Epithelial cell of esophagus (primary cell): ENCODE results near the gene AOAH.

Experiments
- DNase-seq: peaks from one replicate; pipeline ENCODE4 v3.0.0; 2010; ENCODE audit warnings: low read depth
- H3K4me3 ChIP-seq: 2 replicates; pipeline ENCODE4 v1.5.1; 2011; ENCODE audit warnings: mild to moderate bottlenecking, low read length, control low read depth
- TF ChIP-seq, protein P1 (sequence below): IDR thresholded peaks from 2 replicates; pipeline ENCODE4 v1.5.1; 2011; ENCODE audit warnings: low read depth, mild to moderate bottlenecking, low read length, control low read depth, inconsistent platforms; ENCODE audit not compliant: insufficient read depth; ENCODE audit errors: missing control alignments

Gene AOAH

DNA sequence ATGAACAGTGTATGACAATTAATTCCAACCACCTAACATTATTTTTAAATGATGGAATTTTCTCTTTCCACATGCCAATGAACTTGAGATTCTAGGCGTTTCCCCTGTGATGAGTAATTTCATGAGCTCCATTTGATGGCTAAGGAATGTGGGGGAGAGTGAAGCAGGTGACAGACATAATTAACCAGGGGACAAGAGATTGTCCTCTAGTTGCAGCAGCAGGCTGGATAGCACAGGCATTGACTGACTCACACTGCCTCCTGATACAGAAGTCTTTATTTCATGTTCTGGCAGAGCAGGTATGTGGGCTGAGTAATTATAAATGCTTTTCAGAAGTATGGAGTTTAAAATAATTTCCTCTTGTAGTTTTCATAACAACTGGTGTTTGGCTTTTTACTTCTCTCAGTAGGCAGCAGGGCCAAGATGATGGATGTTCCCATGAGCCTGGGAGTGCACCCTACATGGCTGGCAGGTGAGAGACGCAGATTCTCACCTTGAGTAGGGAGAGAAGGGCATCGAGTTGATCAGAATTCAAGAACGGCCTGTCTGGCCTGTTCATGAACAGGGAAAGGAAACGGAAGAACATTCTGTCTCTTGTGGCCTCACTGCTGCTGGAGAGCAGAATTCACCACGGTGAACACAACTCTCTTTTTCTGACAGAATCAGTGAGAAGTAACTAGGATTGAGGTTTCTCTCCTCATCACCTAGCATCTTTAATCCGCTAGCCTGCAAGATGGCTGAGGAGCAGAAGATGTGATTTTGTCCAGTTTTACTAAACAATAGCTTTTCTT, 118.8 kb downstream of the AOAH start:
- peak; percentile 87 for DNase-seq
- TF ChIP-seq, protein P1, sequence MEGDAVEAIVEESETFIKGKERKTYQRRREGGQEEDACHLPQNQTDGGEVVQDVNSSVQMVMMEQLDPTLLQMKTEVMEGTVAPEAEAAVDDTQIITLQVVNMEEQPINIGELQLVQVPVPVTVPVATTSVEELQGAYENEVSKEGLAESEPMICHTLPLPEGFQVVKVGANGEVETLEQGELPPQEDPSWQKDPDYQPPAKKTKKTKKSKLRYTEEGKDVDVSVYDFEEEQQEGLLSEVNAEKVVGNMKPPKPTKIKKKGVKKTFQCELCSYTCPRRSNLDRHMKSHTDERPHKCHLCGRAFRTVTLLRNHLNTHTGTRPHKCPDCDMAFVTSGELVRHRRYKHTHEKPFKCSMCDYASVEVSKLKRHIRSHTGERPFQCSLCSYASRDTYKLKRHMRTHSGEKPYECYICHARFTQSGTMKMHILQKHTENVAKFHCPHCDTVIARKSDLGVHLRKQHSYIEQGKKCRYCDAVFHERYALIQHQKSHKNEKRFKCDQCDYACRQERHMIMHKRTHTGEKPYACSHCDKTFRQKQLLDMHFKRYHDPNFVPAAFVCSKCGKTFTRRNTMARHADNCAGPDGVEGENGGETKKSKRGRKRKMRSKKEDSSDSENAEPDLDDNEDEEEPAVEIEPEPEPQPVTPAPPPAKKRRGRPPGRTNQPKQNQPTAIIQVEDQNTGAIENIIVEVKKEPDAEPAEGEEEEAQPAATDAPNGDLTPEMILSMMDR, result no peak
- no peak overlapping the region for H3K4me3 ChIP-seq

DNA sequence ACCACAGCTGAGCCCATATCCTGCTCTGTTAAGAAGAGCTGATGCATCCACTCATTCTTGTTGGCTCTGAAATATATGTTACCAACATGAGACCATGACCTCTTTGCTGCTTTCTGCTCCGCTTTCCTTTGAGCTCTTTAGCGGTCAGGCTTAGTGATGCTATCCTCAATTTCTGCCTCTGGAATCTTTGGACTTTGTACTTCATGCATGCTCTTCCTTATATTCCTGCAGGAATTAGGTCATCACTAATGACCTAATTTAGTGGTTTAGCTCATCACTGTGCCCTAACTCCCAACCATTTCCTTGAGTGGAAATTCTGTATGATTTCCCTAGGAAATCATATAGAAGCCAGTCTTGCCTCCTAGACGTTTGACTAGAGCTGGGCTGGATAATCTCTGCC, 119.5 kb downstream of the AOAH start:
- H3K4me3 ChIP-seq, result no peak overlapping the region
- TF ChIP-seq, protein P1, result no peak
- peak; percentile 63 for DNase-seq

DNA sequence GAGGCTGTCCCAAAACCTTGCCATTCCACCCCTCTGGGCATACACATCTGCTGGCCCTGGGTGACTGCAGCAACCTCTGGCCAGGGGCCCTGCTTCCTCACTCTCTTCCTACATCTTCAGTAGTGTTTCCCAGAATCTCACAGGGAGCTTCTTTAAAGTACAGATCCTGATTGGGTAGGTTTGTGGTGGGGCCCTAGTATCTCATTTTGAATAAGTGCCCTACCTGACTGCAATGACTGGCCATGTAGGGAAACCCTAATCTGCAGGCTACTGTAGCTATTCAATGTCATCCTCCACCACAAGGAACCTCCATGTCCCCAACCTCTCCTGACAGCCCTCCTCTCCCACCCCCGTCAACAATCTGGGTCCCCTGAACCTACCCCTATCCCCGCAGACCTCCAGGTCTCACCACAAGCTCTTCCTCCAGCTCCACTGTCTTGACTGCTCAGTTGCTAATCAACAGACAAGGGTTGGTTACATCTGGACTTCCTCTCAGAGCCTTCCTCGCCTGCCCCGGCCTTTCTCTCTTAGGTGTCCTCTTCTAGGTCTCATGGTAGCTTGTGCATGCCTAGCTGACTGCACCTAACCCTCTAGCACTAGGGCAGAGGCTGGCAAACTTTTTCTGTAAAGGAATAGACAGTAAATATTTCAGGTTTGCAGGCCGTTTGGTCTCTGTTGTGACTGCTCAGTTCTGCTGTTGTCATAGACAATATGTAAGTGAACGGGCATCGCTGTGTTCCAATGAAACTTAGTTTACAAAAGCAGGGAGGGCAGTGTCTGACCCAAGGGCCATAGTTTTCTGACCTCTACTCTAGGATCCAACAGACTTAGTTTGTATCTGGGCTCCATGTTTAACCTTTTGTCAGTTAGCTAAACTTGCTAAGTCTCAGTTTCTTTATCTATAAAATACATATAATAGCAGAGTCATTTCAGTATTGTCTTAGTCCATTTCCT, 121.1 kb downstream of the AOAH start:
- TF ChIP-seq, protein P1, result no peak
- DNase-seq, result no peak
- no peak overlapping the region for H3K4me3 ChIP-seq

DNA sequence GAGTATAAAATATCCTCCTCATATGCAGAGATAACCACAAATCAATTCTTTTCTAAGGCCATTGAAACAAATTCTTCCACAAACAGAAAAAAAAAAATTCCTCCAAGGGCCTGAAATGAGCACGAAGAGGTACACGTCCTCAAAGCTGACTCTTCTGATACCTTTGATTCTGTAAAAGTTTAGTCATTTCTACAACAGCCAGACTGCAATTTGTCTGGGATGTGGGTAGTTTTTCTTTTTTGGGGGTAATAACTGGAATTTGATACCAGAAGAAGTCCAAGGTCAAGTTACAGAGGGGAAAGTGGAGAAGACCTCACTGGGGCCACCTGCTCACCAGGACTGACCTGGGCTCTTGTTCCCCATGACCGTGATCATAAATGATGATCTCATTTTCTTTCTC, 121.8 kb downstream of the AOAH start:
- TF ChIP-seq, protein P1, result no peak
- no peak for DNase-seq
- H3K4me3 ChIP-seq, result no peak overlapping the region

DNA sequence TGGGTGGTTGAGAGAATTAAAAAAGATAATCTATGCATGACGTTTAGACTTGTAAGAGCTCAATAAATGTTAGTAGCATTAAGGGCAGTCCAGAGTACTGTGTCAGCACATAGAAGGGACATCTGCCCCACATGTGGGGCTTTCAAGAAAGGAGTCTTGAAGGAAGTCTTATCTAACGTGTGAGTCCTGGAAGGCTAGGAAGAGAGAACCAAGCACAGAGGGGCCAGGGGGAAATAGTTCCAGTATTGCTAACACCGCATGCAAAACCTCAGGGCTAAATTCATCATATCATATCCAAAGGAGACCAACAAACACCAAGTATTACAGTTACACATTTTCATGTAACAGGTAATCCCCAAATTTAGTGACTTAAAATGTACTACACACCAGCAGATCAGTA, 122.7 kb downstream of the AOAH start:
- DNase-seq, result no peak
- no peak overlapping the region for H3K4me3 ChIP-seq
- TF ChIP-seq, protein P1, result no peak

DNA sequence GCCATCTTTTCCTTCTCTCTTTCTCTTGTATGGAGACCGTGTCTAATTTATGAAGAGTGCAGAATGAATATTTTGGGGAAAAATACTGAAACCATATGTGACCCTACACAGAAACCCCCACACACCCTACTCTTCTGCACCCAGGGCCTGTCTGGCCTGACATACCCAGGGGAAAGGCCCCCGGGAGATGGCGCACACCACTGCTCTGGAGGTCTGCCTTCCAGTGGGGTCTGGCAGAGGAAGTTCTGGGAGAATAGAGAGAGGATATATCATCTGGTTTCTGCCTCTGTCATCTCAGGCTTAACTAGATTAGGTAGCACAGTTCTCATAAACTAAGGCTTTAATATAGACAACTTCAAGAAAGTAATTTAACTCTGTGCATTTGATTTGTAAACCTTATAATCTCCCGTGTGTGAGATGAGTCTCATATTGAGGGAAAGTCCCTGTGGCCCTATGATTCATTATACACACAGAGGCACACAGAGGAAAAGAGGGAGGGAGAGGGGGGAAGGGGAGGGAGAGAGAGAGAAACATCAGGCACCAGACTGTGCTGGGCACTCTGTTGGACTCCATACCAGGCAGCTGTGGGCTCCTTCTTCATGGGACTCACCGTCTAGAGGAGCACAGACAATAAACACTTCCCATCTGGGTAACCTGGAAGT, 123.3 kb downstream of the AOAH start:
- TF ChIP-seq, protein P1, result no peak
- no peak overlapping the region for H3K4me3 ChIP-seq
- DNase-seq, result peak; percentile 90
